Suprapubic skin (tissue), 4 donors: Measurements from ENCODE around the gene HSFX3.
"Not testable (repeated sequence)": the region's sequence is repeated elsewhere in the genome, so short reads cannot be mapped to it uniquely, and the experiment has no call there.

ENCODE experiments used
- CTCF ChIP-seq, 2 donors: fragments of 200-600 bp in 1 of 2; fragments of 450-650 bp in 1 of 2; sonication (generic) in 1 of 2; IDR thresholded peaks; one replicate each; pipeline ENCODE4 v1.5.1; 2016 to 2019; ENCODE audit warnings: antibody characterized with exemption in 2 of 2, mild to moderate bottlenecking in 1 of 2, moderate library complexity in 1 of 2
- EP300 ChIP-seq: sonication (generic); formaldehyde crosslinking; IDR thresholded peaks from one replicate; pipeline ENCODE4 v1.6.1; 2017; ENCODE audit warnings: antibody characterized with exemption
- POLR2A ChIP-seq, 2 donors: fragments of 450-650 bp; IDR thresholded peaks; one replicate each; pipeline ENCODE4 v1.6.1; 2017; ENCODE audit warnings: antibody characterized with exemption in 2 of 2, mild to moderate bottlenecking in 2 of 2, moderate library complexity in 2 of 2
- POLR2AphosphoS5 ChIP-seq, 3 donors: sonication (generic); formaldehyde crosslinking; IDR thresholded peaks; one replicate each; pipeline ENCODE4 v1.6.1; 2017; ENCODE audit warnings: antibody characterized with exemption in 3 of 3

- TF ChIP-seq CTCF (IDR thresholded peaks at IDR 0.05); POLR2A (IDR thresholded peaks at IDR 0.05); POLR2AphosphoS5 (IDR thresholded peaks at IDR 0.05); EP300: not testable (repeated sequence)
These were observed 48.9 kb upstream of the HSFX3 start for GRCh38 chrX:149598603-149599002.
